GM20431 (cell line): Measurements from ENCODE around the gene UNC5CL.
"Not testable (repeated sequence)": the region's sequence is repeated elsewhere in the genome, so short reads cannot be mapped to it uniquely, and the experiment has no call there.

Source experiments
- in situ Hi-C: fragments of 300-500 bp; cut with MseI, MboI; formaldehyde crosslinking; loops from one replicate; pipeline ENCODE4 v1.15.0; 2020; ENCODE audit warnings: low sequenced_read_pairs; ENCODE audit not compliant: unreplicated experiment

UNC5CL gene

DNA sequence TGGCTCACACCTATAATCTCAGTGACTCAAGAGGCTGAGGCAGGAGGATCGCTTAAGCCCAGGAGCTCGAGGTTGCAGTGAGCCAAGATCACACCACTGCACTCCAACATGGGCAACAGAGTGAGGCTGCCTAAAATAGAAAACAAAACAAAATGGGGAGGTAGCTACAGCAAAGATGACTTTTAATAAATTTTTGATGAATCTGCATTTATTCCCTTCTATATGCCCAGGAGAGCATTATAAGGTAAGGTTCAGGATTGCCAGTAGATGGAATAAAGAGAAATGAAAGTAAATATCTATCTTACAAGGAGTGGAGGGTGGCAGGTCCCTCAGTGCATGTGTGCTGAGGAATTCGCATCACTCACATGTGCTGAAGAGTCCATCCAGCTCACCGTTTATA, 24.2 kb downstream of the UNC5CL start:
- in situ Hi-C loops, result no loop called here

GRCh38 chr6:41013466-41014153, 25.4 kb downstream of the UNC5CL start:
- in situ Hi-C loops, result no loop called here

DNA sequence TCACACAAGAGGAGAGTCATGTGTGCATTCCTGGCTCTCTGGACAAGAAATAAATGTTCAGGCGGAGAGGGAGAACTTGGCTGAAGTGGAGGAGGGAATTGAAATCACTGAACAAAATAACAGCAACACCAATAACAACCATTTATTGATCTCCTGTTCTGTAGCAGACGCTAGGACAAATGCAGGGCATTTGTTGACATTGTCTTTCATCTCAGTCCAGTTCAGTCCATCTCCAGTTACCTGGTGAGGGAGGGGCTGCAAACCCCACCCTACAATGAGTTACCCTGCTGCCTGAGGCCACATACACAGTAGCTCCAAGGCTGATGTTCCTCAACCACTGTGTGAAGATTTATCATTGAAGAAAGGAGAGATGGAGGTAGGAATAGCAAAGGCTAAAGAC, 27.3 kb downstream of the UNC5CL start:
- in situ Hi-C loops, result no loop called here

- in situ Hi-C loops, result no loop called here
Measured at GRCh38 chr6:41009669-41010068, 29.4 kb downstream of the UNC5CL start.

DNA sequence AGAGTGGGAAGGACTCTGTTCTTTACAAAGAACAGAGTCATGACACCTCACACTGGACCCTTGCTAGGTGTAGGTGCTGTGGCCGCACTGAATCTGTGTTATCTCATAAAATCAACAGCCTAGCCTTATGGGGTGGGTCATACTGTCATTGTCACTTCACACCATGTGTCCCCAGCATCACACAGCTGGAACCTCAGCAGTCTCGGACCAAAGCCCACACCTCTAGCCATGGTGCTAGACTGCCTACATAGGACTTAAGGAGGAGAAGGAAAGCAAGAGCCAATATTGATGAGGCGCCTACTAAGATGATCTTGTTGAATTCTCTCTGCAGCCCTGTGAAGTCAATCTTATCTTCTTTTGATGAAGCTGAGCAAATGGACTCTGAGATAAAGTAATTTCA, 31.0 kb downstream of the UNC5CL start:
- in situ Hi-C loops, result no loop called here

DNA sequence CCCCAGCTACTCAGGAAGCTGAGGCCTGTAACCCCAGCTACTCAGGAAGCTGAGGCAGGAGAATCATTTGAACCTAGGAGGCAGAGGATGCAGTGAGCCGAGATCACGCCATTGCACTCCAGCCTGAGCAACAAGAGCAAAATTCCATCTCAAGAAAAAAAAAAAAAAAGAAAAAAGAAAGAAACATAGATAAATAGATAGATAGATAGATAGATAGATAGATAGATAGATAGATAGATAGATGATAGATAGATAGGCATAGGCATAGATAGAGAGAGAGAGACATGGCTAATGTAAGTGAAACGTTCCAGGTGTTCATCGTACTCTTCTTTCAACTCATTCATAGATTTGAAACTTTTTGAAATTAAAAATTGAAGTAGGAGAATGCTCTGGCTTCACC, 32.0 kb downstream of the UNC5CL start:
- in situ Hi-C loops, result not testable (repeated sequence)

DNA sequence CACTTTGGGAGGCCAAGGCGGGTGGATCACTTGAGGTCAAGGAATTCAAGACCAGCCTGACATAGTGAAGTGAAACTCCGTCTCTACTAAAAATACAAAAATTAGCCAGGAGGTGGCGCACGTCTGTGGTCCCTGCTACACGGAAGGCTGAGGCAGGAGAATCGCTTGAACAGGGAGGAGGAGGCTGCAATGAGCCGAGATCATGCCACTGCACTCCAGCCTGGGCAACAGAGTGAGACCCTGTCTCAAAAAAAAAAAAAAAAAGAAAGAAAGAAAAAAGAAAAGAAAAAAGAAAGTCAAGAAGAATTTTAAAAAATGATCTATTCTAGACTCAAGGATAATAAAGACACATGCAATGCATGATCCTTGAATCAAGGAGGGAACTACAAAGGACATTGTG, 32.8 kb downstream of the UNC5CL start:
- in situ Hi-C loops, result not testable (repeated sequence)

DNA sequence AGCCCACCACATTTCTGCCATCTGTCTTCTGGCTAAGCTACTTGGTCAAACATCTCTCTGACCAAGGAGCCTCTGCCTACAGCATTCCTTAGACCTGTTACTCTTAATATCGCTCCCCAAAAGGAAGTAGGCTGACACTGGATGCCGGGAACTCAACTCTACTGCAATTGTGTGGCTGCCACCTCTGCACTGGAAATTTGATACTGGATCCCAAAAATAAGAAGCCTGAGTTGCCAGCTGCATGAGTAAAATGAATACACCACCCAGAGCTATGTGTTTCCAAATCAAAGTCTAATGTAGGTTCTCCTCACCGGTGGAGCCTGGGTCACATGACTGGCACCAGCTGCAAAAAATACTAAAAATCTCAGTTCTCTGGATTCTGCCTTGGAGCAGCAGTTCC, 36.9 kb downstream of the UNC5CL start:
- in situ Hi-C loops, result no loop called here

GRCh38 chr6:41000248-41000647, 38.8 kb downstream of the UNC5CL start:
- in situ Hi-C loops, result no loop called here

- in situ Hi-C loops, result no loop called here
Measured at GRCh38 chr6:40999569-40999968, 39.5 kb downstream of the UNC5CL start.

DNA sequence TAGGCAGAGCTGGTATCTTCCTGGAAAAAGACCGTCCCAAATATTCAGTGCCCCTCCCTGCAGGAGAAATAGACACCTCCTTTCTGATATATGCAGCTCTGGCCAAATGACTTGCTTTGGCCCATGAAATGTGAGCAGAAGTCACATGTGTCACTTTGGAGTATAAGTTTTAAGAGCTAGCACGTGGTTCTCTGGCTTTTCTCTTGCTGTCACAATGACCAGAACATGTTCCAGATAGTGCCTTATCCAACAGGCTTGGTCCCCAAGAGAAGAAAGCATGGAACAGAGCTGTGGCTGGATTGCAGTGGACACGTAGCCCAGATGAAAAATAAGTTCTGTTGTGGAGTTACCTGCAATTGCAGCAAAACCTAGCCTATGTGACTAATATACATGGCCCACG, 40.4 kb downstream of the UNC5CL start:
- in situ Hi-C loops, result no loop called here

- in situ Hi-C loops, result no loop called here
Measured at GRCh38 chr6:40997234-40997957, 41.6 kb downstream of the UNC5CL start.

GRCh38 chr6:40996591-40997233, 42.3 kb downstream of the UNC5CL start:
- in situ Hi-C loops, result no loop called here

- in situ Hi-C loops, result no loop called here
Measured at GRCh38 chr6:40992746-40993145, 46.3 kb downstream of the UNC5CL start.

GRCh38 chr6:40990301-40990700, 48.7 kb downstream of the UNC5CL start:
- in situ Hi-C loops, result no loop called here

- in situ Hi-C loops, result no loop called here
Measured at GRCh38 chr6:40989204-40990169, 49.5 kb downstream of the UNC5CL start.

GRCh38 chr6:40988634-40989033, 50.4 kb downstream of the UNC5CL start:
- in situ Hi-C loops, result no loop called here

DNA sequence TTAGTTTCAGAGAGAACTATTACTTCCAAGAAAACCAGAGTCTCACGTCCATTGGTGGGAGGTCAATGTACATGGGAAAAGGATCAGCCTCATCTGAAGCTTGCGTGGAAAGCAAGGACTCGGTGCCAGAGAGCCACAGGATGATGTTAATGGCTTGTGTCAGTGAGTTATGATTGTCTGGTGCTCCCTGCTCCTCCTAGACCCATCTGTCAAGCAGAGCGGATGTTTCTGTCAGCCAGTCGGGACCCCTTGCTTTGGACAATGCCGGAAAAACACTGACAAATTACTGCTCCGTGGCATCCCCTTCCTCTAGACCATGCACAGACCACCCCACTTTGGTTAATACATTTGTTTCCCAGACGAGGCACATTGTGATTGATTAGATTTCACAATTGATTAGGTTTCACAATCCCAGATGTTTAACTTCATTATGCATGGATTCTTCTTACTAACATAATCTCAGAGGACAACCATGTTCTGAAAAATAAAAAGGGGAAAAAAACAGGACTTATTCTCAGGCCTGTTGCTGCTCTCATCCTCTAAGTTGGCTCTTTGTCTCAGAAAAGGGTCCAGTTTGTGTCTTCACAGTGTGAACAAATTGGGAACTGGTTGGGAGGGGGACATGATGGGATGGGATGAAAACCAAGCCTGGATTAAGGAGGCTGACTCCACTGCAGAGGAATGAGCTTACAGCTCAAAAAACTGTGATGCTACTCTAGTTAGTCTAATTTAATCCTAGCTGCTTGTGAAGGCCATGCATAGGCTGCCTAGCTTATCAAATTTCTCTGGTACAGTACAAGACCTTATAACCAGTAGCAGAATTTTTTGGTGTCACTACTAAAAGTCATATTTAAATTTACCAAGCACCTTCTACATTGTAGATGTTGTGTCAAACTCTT, 51.9 kb downstream of the UNC5CL start:
- in situ Hi-C loops, result no loop called here

- in situ Hi-C loops, result no loop called here
Measured at GRCh38 chr6:40986364-40986763, 52.7 kb downstream of the UNC5CL start.
